ENCODE measurements around the gene TMEM132D. TPM values are rescaled to one million over a fixed set of nuclear protein-coding genes. Genes with fewer than 3 reads are reported as not detected.

TMEM132D gene
- total RNA-seq, 2 experiments from 2014 or later, result not detected

GRCh38 chr12:129257524-129257923 is 646.3 kb downstream of the TMEM132D start:
- POLR2A ChIA-PET, result no interaction called here
- H3K27ac Mint-ChIP-seq, result no peak overlapping the region

GRCh38 chr12:129246630-129247029 is 657.2 kb downstream of the TMEM132D start:
- DNase-seq, result no peak
- Mint-ChIP-seq H3K4me1 (ENCODE audit: low read depth) (no peaks in the 10 kb centered on the region), H3K27ac (no peak overlapping the region), H3K27me3 (ENCODE audit: low read depth) (no peaks in the 10 kb centered on the region), H3K9me3 (ENCODE audit: insufficient read depth) (peaks cover 16% of the 10 kb centered on the region), H3K36me3 (ENCODE audit: low read depth) (no peaks in the 10 kb centered on the region), H3K4me3 (no peak overlapping the region)
- ChIA-PET POLR2A (no interaction called here), CTCF (no interaction called here)
- ATAC-seq, result no peak

More at GRCh38 chr12:129257524-129257923, 646.3 kb downstream of the TMEM132D start:
- CTCF ChIA-PET, result no interaction called here
- Mint-ChIP-seq H3K4me3 (no peak overlapping the region), H3K36me3 (ENCODE audit: low read depth) (no peaks in the 10 kb centered on the region), H3K27me3 (ENCODE audit: low read depth) (no peaks in the 10 kb centered on the region), H3K4me1 (ENCODE audit: low read depth) (no peaks in the 10 kb centered on the region), H3K9me3 (ENCODE audit: insufficient read depth) (no peaks in the 10 kb centered on the region)
- DNase-seq (no peak), ATAC-seq (no peak)

- Mint-ChIP-seq H3K27ac (no peak overlapping the region), H3K4me3 (no peak overlapping the region), H3K27me3 (ENCODE audit: low read depth) (no peaks in the 10 kb centered on the region), H3K4me1 (ENCODE audit: low read depth) (no peaks in the 10 kb centered on the region), H3K9me3 (ENCODE audit: insufficient read depth) (peaks cover 16% of the 10 kb centered on the region), H3K36me3 (ENCODE audit: low read depth) (no peaks in the 10 kb centered on the region)
- DNase-seq, result no peak
- ATAC-seq, result no peak
- ChIA-PET POLR2A (no interaction called here), CTCF (no interaction called here)
Observed at GRCh38 chr12:129245769-129246168, 658.1 kb downstream of the TMEM132D start.

- no peak for ATAC-seq
- no peak overlapping the region for H3K4me3 Mint-ChIP-seq
- ChIA-PET POLR2A (no interaction called here), CTCF (no interaction called here)
- H3K27ac Mint-ChIP-seq, result no peak overlapping the region
- no peaks in the 10 kb centered on the region for H3K27me3 Mint-ChIP-seq (ENCODE audit: low read depth)
- DNase-seq, result no peak
- H3K36me3 Mint-ChIP-seq (ENCODE audit: low read depth), result no peaks in the 10 kb centered on the region
- H3K4me1 Mint-ChIP-seq (ENCODE audit: low read depth), result no peaks in the 10 kb centered on the region
- H3K9me3 Mint-ChIP-seq (ENCODE audit: insufficient read depth), result peaks cover 9% of the 10 kb centered on the region
Observed at GRCh38 chr12:129241852-129242251, 662.0 kb downstream of the TMEM132D start.

- CTCF ChIA-PET, result no interaction called here
- no peak overlapping the region for H3K27ac Mint-ChIP-seq
- H3K9me3 Mint-ChIP-seq (ENCODE audit: insufficient read depth), result no peaks in the 10 kb centered on the region
- no peak for DNase-seq
- no peak for ATAC-seq
- POLR2A ChIA-PET, result no interaction called here
- no peaks in the 10 kb centered on the region for H3K36me3 Mint-ChIP-seq (ENCODE audit: low read depth)
- H3K27me3 Mint-ChIP-seq (ENCODE audit: low read depth), result no peaks in the 10 kb centered on the region
- no peak overlapping the region for H3K4me3 Mint-ChIP-seq
- no peaks in the 10 kb centered on the region for H3K4me1 Mint-ChIP-seq (ENCODE audit: low read depth)
Observed at GRCh38 chr12:129237881-129238280, 665.9 kb downstream of the TMEM132D start.

- Mint-ChIP-seq H3K27me3 (ENCODE audit: low read depth) (no peaks in the 10 kb centered on the region), H3K36me3 (ENCODE audit: low read depth) (no peaks in the 10 kb centered on the region), H3K4me1 (ENCODE audit: low read depth) (no peaks in the 10 kb centered on the region), H3K9me3 (ENCODE audit: insufficient read depth) (no peaks in the 10 kb centered on the region), H3K27ac (no peak overlapping the region), H3K4me3 (no peak overlapping the region)
- POLR2A ChIA-PET, result no interaction called here
- no peak for ATAC-seq
- no peak for DNase-seq
- CTCF ChIA-PET, result no interaction called here
Observed at GRCh38 chr12:129234209-129234608, 669.6 kb downstream of the TMEM132D start.

- CTCF ChIA-PET, result no interaction called here
- Mint-ChIP-seq H3K27ac (no peak overlapping the region), H3K36me3 (ENCODE audit: low read depth) (no peaks in the 10 kb centered on the region), H3K9me3 (ENCODE audit: insufficient read depth) (no peaks in the 10 kb centered on the region), H3K4me1 (ENCODE audit: low read depth) (no peaks in the 10 kb centered on the region), H3K27me3 (ENCODE audit: low read depth) (no peaks in the 10 kb centered on the region), H3K4me3 (no peak overlapping the region)
- no peak for ATAC-seq
- no peak for DNase-seq
- POLR2A ChIA-PET, result no interaction called here
Observed at GRCh38 chr12:129231491-129231890, 672.3 kb downstream of the TMEM132D start.

GRCh38 chr12:129230995-129231394 is 672.8 kb downstream of the TMEM132D start:
- H3K9me3 Mint-ChIP-seq (ENCODE audit: insufficient read depth), result no peaks in the 10 kb centered on the region
- H3K27me3 Mint-ChIP-seq (ENCODE audit: low read depth), result no peaks in the 10 kb centered on the region
- ChIA-PET POLR2A (no interaction called here), CTCF (no interaction called here)
- ATAC-seq, result no peak
- no peaks in the 10 kb centered on the region for H3K36me3 Mint-ChIP-seq (ENCODE audit: low read depth)
- no peak overlapping the region for H3K4me3 Mint-ChIP-seq
- no peaks in the 10 kb centered on the region for H3K4me1 Mint-ChIP-seq (ENCODE audit: low read depth)
- no peak for DNase-seq
- H3K27ac Mint-ChIP-seq, result no peak overlapping the region

GRCh38 chr12:129226851-129227250 is 677.0 kb downstream of the TMEM132D start:
- no peaks in the 10 kb centered on the region for H3K36me3 Mint-ChIP-seq (ENCODE audit: low read depth)
- ATAC-seq, result no peak

GRCh38 chr12:129226005-129226404 is 677.8 kb downstream of the TMEM132D start:
- ATAC-seq (no peak), DNase-seq (no peak)
- Mint-ChIP-seq H3K4me3 (no peak overlapping the region), H3K27me3 (ENCODE audit: low read depth) (no peaks in the 10 kb centered on the region), H3K4me1 (ENCODE audit: low read depth) (no peaks in the 10 kb centered on the region), H3K27ac (no peak overlapping the region), H3K9me3 (ENCODE audit: insufficient read depth) (no peaks in the 10 kb centered on the region), H3K36me3 (ENCODE audit: low read depth) (no peaks in the 10 kb centered on the region)
- POLR2A ChIA-PET, result no interaction called here
- CTCF ChIA-PET, result no interaction called here

More at GRCh38 chr12:129226851-129227250, 677.0 kb downstream of the TMEM132D start:
- Mint-ChIP-seq H3K9me3 (ENCODE audit: insufficient read depth) (no peaks in the 10 kb centered on the region), H3K4me1 (ENCODE audit: low read depth) (no peaks in the 10 kb centered on the region), H3K4me3 (no peak overlapping the region), H3K27me3 (ENCODE audit: low read depth) (no peaks in the 10 kb centered on the region), H3K27ac (no peak overlapping the region)
- no peak for DNase-seq
- ChIA-PET CTCF (no interaction called here), POLR2A (no interaction called here)

- ATAC-seq, result no peak
- no peak overlapping the region for H3K27ac Mint-ChIP-seq
- ChIA-PET CTCF (no interaction called here), POLR2A (no interaction called here)
- no peak for DNase-seq
- H3K9me3 Mint-ChIP-seq (ENCODE audit: insufficient read depth), result peaks cover 8% of the 10 kb centered on the region
- no peaks in the 10 kb centered on the region for H3K36me3 Mint-ChIP-seq (ENCODE audit: low read depth)
- H3K4me3 Mint-ChIP-seq, result no peak overlapping the region
- H3K27me3 Mint-ChIP-seq (ENCODE audit: low read depth), result no peaks in the 10 kb centered on the region
- H3K4me1 Mint-ChIP-seq (ENCODE audit: low read depth), result no peaks in the 10 kb centered on the region
Observed at GRCh38 chr12:129215556-129215955, 688.3 kb downstream of the TMEM132D start.

- H3K9me3 Mint-ChIP-seq (ENCODE audit: insufficient read depth), result peaks cover 8% of the 10 kb centered on the region
- no peaks in the 10 kb centered on the region for H3K27me3 Mint-ChIP-seq (ENCODE audit: low read depth)
- H3K27ac Mint-ChIP-seq, result no peak overlapping the region
- H3K4me3 Mint-ChIP-seq, result no peak overlapping the region
- DNase-seq, result no peak
- H3K4me1 Mint-ChIP-seq (ENCODE audit: low read depth), result no peaks in the 10 kb centered on the region
- POLR2A ChIA-PET, result no interaction called here
- no peak for ATAC-seq
- H3K36me3 Mint-ChIP-seq (ENCODE audit: low read depth), result no peaks in the 10 kb centered on the region
- CTCF ChIA-PET, result no interaction called here
Observed at GRCh38 chr12:129213551-129213950, 690.3 kb downstream of the TMEM132D start.

- POLR2A ChIA-PET, result no interaction called here
- Mint-ChIP-seq H3K4me3 (no peak overlapping the region), H3K27me3 (ENCODE audit: low read depth) (no peaks in the 10 kb centered on the region), H3K27ac (no peak overlapping the region), H3K4me1 (ENCODE audit: low read depth) (no peaks in the 10 kb centered on the region), H3K9me3 (ENCODE audit: insufficient read depth) (peaks cover 7% of the 10 kb centered on the region), H3K36me3 (ENCODE audit: low read depth) (no peaks in the 10 kb centered on the region)
- ATAC-seq (no peak), DNase-seq (no peak)
- CTCF ChIA-PET, result no interaction called here
Observed at GRCh38 chr12:129211862-129212630, 691.8 kb downstream of the TMEM132D start.
